GM23248 (cell line): Measurements from ENCODE around the gene VASH1.

Experiments used
- EZH2 ChIP-seq: fragments of 200-600 bp; sonication (generic); IDR thresholded peaks from 2 replicates; pipeline ENCODE4 v1.6.1; 2018; ENCODE audit warnings: antibody characterized with exemption, mild to moderate bottlenecking; ENCODE audit not compliant: insufficient read depth, poor library complexity, severe bottlenecking
- EZH2phosphoT487 ChIP-seq: fragments of 200-600 bp; sonication (generic); IDR thresholded peaks from 2 replicates; pipeline ENCODE4 v1.6.1; 2018; ENCODE audit warnings: antibody characterized with exemption, moderate library complexity, mild to moderate bottlenecking, low read depth; ENCODE audit not compliant: insufficient read depth

GRCh38 chr14:76810953-76811400, 49.7 kb downstream of the VASH1 start:
- TF ChIP-seq EZH2phosphoT487 (no peak), EZH2 (no peak)
